ENCODE results near the gene SFXN3.

GRCh38 chr10:101061624-101062231 lies 30.7 kb downstream of the SFXN3 start, which contains the start of gene KAZALD1:
- TF ChIP-seq ZNF274 (IDR thresholded peaks at IDR 0.05; ENCODE audit: borderline replicate concordance, extremely low read depth, low read length) (no peak), HDAC2 (IDR thresholded peaks at IDR 0.05; ENCODE audit: borderline replicate concordance in 1 of 2, low read depth in 2 of 2, low read length in 2 of 2) (no peak), BRCA1 (IDR thresholded peaks at IDR 0.05; ENCODE audit: low read depth, low read length) (no peak), CTCF (IDR thresholded peaks at IDR 0.05; ENCODE audit: control extremely low read depth in 1 of 3, insufficient read depth in 1 of 3, low read depth in 1 of 3, low read length in 3 of 3) (no peak), EGR1 (IDR thresholded peaks at IDR 0.05; ENCODE audit: borderline replicate concordance, low read depth, low read length) (no peak)

Data from H1 (cell line).